HFFc6 (cell line): ENCODE results near the gene SMYD3. TPM values are rescaled to one million over a fixed set of nuclear protein-coding genes. Genes with fewer than 3 reads are reported as not detected.

Source experiments
- DNase-seq: peaks from one replicate; pipeline ENCODE4 v3.0.0-alpha.2; 2018
- H3K27ac Mint-ChIP-seq: 2 replicates; pipeline ENCODE4 v1.8.0; 2020; ENCODE audit warnings: mild to moderate bottlenecking, mixed read lengths
- H3K27me3 Mint-ChIP-seq: 2 replicates; pipeline ENCODE4 v1.8.0; 2021; ENCODE audit warnings: mild to moderate bottlenecking, moderate library complexity, mixed read lengths; ENCODE audit not compliant: insufficient read depth
- H3K36me3 Mint-ChIP-seq: 2 replicates; pipeline ENCODE4 v1.8.0; 2021; ENCODE audit warnings: low read depth, mixed read lengths
- H3K4me1 Mint-ChIP-seq: 2 replicates; pipeline ENCODE4 v1.8.0; 2020; ENCODE audit warnings: low read depth, mixed read lengths
- H3K4me3 Mint-ChIP-seq: 2 replicates; pipeline ENCODE4 v1.8.0; 2020; ENCODE audit warnings: mild to moderate bottlenecking, moderate library complexity, mixed read lengths
- H3K9me3 Mint-ChIP-seq: 2 replicates; pipeline ENCODE4 v1.8.0; 2020; ENCODE audit warnings: mild to moderate bottlenecking, mixed read lengths
- CTCF ChIP-seq: fragments of 200-600 bp; sonication (generic); IDR thresholded peaks from 2 replicates; pipeline ENCODE4 v1.5.0; 2021; ENCODE audit warnings: antibody characterized with exemption, mild to moderate bottlenecking
- total RNA-seq, 6 experiments: library from RNA; stranded (reverse); fragmentation: NEBNext Ultra II Directional; extraction: Animal tissue kit (Norgen Biotek cat#: 25700); gene quantifications; 2 replicates in 1 of 6; 3 replicates in 5 of 6; pipeline ENCODE4 v1.2.3, GENCODE V29; 2021

SMYD3 gene
- total RNA-seq, 6 experiments from 2014 or later: 28.4 to 37.9 (median 31.2) TPM

- Mint-ChIP-seq H3K9me3 (peaks cover 1% of the 10 kb centered on the region; the same call in 1 of the 2 replicates), H3K27ac (peak overlapping the region; percentile 85), H3K4me1 (peaks cover 89% of the 10 kb centered on the region), H3K36me3 (peaks cover 30% of the 10 kb centered on the region), H3K4me3 (peak overlapping the region; percentile 37), H3K27me3 (peaks cover 1% of the 10 kb centered on the region; the same call in 1 of the 2 replicates)
- DNase-seq: peak; percentile 68
- no peak for TF ChIP-seq CTCF
Measured at GRCh38 chr1:245859493-245860114, 647.5 kb downstream of the SMYD3 start.

GRCh38 chr1:245858722-245859492, 648.2 kb downstream of the SMYD3 start:
- DNase-seq: no peak
- Mint-ChIP-seq H3K4me1 (peaks cover 87% of the 10 kb centered on the region), H3K27me3 (peaks cover 1% of the 10 kb centered on the region; the same call in 1 of the 2 replicates), H3K9me3 (peaks cover 3% of the 10 kb centered on the region; the same call in 1 of the 2 replicates), H3K36me3 (peaks cover 37% of the 10 kb centered on the region), H3K27ac (peak overlapping the region; percentile 85), H3K4me3 (0 out of 2 replicates have a peak overlapping the region, but pooled peaks have one; percentile 6)
- TF ChIP-seq CTCF: peak; percentile 76

- Mint-ChIP-seq H3K36me3 (peaks cover 35% of the 10 kb centered on the region), H3K27me3 (peaks cover 1% of the 10 kb centered on the region; the same call in 1 of the 2 replicates), H3K4me3 (no peak overlapping the region), H3K9me3 (peaks cover 3% of the 10 kb centered on the region; the same call in 1 of the 2 replicates), H3K27ac (peak overlapping the region; percentile 85), H3K4me1 (peaks cover 80% of the 10 kb centered on the region)
- no peak for TF ChIP-seq CTCF
- no peak for DNase-seq
Measured at GRCh38 chr1:245858022-245858721, 648.9 kb downstream of the SMYD3 start.

- peaks cover 30% of the 10 kb centered on the region for H3K36me3 Mint-ChIP-seq
- H3K4me3 Mint-ChIP-seq: peak overlapping the region; percentile 55; the same call in 1 of the 2 replicates
- H3K27me3 Mint-ChIP-seq: peaks cover 1% of the 10 kb centered on the region; the same call in 1 of the 2 replicates
- DNase-seq: peak; percentile 65
- TF ChIP-seq CTCF: no peak; the same call in 1 of the 2 replicates
- H3K4me1 Mint-ChIP-seq: peaks cover 77% of the 10 kb centered on the region
- H3K27ac Mint-ChIP-seq: peak overlapping the region; percentile 90
- peaks cover 3% of the 10 kb centered on the region; the same call in 1 of the 2 replicates for H3K9me3 Mint-ChIP-seq
Measured at GRCh38 chr1:245856944-245857531, 650.0 kb downstream of the SMYD3 start.
